ENCODE measurements around the gene CHSY1. TPM values are rescaled to one million over a fixed set of nuclear protein-coding genes. Genes with fewer than 3 reads are reported as not detected.

The CHSY1 gene
- total RNA-seq, 1 experiment from 2014 or later, result 47.0 TPM

DNA sequence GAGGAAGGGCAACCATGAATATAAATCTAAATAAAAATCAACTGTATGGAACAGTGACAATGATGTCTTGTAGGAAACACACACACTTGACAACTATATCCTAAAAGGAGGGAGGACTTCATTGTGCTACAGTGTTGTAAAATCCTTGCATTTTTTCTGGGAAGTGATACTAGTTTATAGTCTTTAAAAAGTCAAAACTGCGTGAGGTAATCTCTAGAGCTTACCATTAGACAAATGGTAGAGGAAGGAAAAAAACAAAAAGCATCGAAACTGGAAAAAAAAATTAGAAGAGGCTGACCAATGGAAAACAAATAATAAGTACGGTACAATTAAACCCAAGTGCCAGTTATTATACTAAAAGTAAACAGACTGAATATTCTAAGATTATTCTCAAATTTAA, 38.7 kb downstream of the CHSY1 start:
- intact Hi-C loops (cut with micrococcal nuclease; ENCODE audit: unreplicated experiment), result no loop called here
- Histone ChIP-seq H3K27ac (ENCODE audit: low read depth, low read length, poor library complexity, severe bottlenecking) (no peak overlapping the region), H3K4me1 (ENCODE audit: insufficient read depth, low read length, poor library complexity, severe bottlenecking) (peaks cover 16% of the 10 kb centered on the region), H3K9me3 (ENCODE audit: low read depth, low read length, poor library complexity, severe bottlenecking) (no peaks in the 10 kb centered on the region), H3K36me3 (ENCODE audit: insufficient read depth, low read length, poor library complexity, severe bottlenecking) (no peaks in the 10 kb centered on the region), H3K27me3 (replicated peaks; ENCODE audit: insufficient read depth, low read depth, low read length, poor library complexity) (no peaks in the 10 kb centered on the region), H3K4me3 (ENCODE audit: low read depth, low read length, poor library complexity, severe bottlenecking) (no peak overlapping the region)
- ChIA-PET CTCF (no interaction called here), POLR2A (ENCODE audit: low non-redundant PET) (no interaction called here)
- TF ChIP-seq EZH2 (IDR thresholded peaks at IDR 0.05; ENCODE audit: borderline replicate concordance, low read depth, low read length, poor library complexity, severe bottlenecking), result no peak
- TF ChIP-seq, protein P1, sequence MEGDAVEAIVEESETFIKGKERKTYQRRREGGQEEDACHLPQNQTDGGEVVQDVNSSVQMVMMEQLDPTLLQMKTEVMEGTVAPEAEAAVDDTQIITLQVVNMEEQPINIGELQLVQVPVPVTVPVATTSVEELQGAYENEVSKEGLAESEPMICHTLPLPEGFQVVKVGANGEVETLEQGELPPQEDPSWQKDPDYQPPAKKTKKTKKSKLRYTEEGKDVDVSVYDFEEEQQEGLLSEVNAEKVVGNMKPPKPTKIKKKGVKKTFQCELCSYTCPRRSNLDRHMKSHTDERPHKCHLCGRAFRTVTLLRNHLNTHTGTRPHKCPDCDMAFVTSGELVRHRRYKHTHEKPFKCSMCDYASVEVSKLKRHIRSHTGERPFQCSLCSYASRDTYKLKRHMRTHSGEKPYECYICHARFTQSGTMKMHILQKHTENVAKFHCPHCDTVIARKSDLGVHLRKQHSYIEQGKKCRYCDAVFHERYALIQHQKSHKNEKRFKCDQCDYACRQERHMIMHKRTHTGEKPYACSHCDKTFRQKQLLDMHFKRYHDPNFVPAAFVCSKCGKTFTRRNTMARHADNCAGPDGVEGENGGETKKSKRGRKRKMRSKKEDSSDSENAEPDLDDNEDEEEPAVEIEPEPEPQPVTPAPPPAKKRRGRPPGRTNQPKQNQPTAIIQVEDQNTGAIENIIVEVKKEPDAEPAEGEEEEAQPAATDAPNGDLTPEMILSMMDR (conservative IDR thresholded peaks at IDR 0.05; ENCODE audit: low read depth, low read length), result no peak
- no TSS peak for BruUV-seq (replicated peaks)
- DNase-seq (ENCODE audit: low spot score), result no peak

DNA sequence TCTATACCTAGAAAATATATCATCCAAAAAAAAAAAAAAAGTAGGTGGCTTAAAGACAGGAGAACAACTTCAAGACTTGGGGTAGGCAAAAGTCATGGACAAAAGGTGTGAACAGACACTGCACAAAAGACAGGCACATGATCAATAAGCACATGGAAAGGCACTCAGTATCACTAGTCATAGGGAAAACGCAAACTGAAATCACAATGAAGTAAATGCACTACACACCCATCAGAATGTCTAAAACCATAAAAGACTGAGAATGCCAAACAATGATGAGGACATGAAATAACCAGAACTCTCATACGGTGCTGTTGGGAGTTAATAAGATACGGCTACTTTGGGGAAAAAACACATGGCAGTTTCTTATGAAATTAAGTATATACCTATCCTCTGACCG, 40.0 kb downstream of the CHSY1 start:
- POLR2A ChIA-PET (ENCODE audit: low non-redundant PET), result no interaction called here
- H3K4me1 ChIP-seq (ENCODE audit: insufficient read depth, low read length, poor library complexity, severe bottlenecking), result peaks cover 16% of the 10 kb centered on the region
- no peaks in the 10 kb centered on the region for H3K36me3 ChIP-seq (ENCODE audit: insufficient read depth, low read length, poor library complexity, severe bottlenecking)
- CTCF ChIA-PET, result no interaction called here
- H3K9me3 ChIP-seq (ENCODE audit: low read depth, low read length, poor library complexity, severe bottlenecking), result no peaks in the 10 kb centered on the region
- no peak overlapping the region for H3K4me3 ChIP-seq (ENCODE audit: low read depth, low read length, poor library complexity, severe bottlenecking)
- TF ChIP-seq, protein P1 (conservative IDR thresholded peaks at IDR 0.05; ENCODE audit: low read depth, low read length), result no peak
- TF ChIP-seq EZH2 (IDR thresholded peaks at IDR 0.05; ENCODE audit: borderline replicate concordance, low read depth, low read length, poor library complexity, severe bottlenecking), result no peak
- no peak overlapping the region for H3K27ac ChIP-seq (ENCODE audit: low read depth, low read length, poor library complexity, severe bottlenecking)
- no TSS peak for BruUV-seq (replicated peaks)
- H3K27me3 ChIP-seq (replicated peaks; ENCODE audit: insufficient read depth, low read depth, low read length, poor library complexity), result no peaks in the 10 kb centered on the region
- intact Hi-C loops (cut with micrococcal nuclease; ENCODE audit: unreplicated experiment), result no loop called here
- DNase-seq (ENCODE audit: low spot score), result no peak

DNA sequence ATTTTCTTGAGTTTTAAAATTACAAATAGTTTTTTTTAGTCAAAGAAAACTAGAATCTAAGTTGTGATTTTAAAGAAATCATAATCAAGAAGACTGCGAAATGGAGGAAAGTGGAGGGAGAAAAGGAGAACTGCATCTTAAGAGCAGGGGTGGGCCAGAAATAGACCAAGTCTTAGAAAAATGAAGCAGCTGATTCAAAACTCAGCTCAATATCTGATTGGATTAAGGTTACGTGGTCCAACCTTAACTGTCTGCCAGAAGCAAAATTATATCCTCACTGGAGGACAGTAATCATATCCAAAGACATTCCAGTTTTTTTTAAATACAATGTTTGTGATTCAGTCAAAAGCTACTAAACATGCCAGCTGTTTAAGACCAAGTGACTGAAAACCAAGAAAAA, 41.4 kb downstream of the CHSY1 start:
- Histone ChIP-seq H3K4me3 (ENCODE audit: low read depth, low read length, poor library complexity, severe bottlenecking) (no peak overlapping the region), H3K27ac (ENCODE audit: low read depth, low read length, poor library complexity, severe bottlenecking) (no peak overlapping the region), H3K9me3 (ENCODE audit: low read depth, low read length, poor library complexity, severe bottlenecking) (no peaks in the 10 kb centered on the region), H3K36me3 (ENCODE audit: insufficient read depth, low read length, poor library complexity, severe bottlenecking) (no peaks in the 10 kb centered on the region), H3K27me3 (replicated peaks; ENCODE audit: insufficient read depth, low read depth, low read length, poor library complexity) (no peaks in the 10 kb centered on the region), H3K4me1 (ENCODE audit: insufficient read depth, low read length, poor library complexity, severe bottlenecking) (peaks cover 16% of the 10 kb centered on the region)
- CTCF ChIA-PET, result interaction anchor here (0.6 kb wide), 1 partner anchor 8 kb away, joined by 5 read pairs; no protein-coding TSS in a partner anchor
- POLR2A ChIA-PET (ENCODE audit: low non-redundant PET), result interaction anchor here (0.5 kb wide), 1 partner anchor 19 kb away, joined by 14 read pairs; no protein-coding TSS in a partner anchor
- no TSS peak for BruUV-seq (replicated peaks)
- no peak for TF ChIP-seq EZH2 (IDR thresholded peaks at IDR 0.05; ENCODE audit: borderline replicate concordance, low read depth, low read length, poor library complexity, severe bottlenecking)
- intact Hi-C loops (cut with micrococcal nuclease; ENCODE audit: unreplicated experiment), result no loop called here
- no peak for DNase-seq (ENCODE audit: low spot score)

DNA sequence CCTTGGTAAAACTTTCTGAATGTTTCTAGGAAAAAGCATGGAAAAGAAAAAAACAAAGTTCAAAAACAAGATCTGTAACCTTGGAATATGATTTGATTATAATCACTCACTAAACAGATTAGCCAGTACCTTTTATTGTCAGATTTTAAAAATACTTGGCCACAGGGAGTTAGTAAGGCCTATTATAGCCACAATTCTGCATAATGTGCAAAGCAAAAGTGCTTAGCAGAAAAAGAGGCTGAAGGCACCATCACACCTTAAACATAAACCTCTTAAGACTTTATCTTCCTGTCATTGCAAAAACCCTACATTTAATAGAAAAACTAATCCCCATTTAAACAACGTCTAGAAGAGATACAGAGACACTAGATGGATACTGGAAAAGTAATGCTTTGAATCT, 41.8 kb downstream of the CHSY1 start:
- peaks cover 16% of the 10 kb centered on the region for H3K4me1 ChIP-seq (ENCODE audit: insufficient read depth, low read length, poor library complexity, severe bottlenecking)
- no peak for DNase-seq (ENCODE audit: low spot score)
- H3K27ac ChIP-seq (ENCODE audit: low read depth, low read length, poor library complexity, severe bottlenecking), result no peak overlapping the region
- no peaks in the 10 kb centered on the region for H3K9me3 ChIP-seq (ENCODE audit: low read depth, low read length, poor library complexity, severe bottlenecking)
- no peaks in the 10 kb centered on the region for H3K27me3 ChIP-seq (replicated peaks; ENCODE audit: insufficient read depth, low read depth, low read length, poor library complexity)
- H3K4me3 ChIP-seq (ENCODE audit: low read depth, low read length, poor library complexity, severe bottlenecking), result no peak overlapping the region
- CTCF ChIA-PET, result no interaction called here
- TF ChIP-seq, protein P1 (conservative IDR thresholded peaks at IDR 0.05; ENCODE audit: low read depth, low read length), result no peak
- TF ChIP-seq EZH2 (IDR thresholded peaks at IDR 0.05; ENCODE audit: borderline replicate concordance, low read depth, low read length, poor library complexity, severe bottlenecking), result no peak
- no peaks in the 10 kb centered on the region for H3K36me3 ChIP-seq (ENCODE audit: insufficient read depth, low read length, poor library complexity, severe bottlenecking)
- intact Hi-C loops (cut with micrococcal nuclease; ENCODE audit: unreplicated experiment), result no loop called here
- POLR2A ChIA-PET (ENCODE audit: low non-redundant PET), result interaction anchor here (0.5 kb wide), 1 partner anchor 18 kb away, joined by 14 read pairs; no protein-coding TSS in a partner anchor
- BruUV-seq (replicated peaks), result no TSS peak
